GM20431 (cell line): Measurements from ENCODE around the gene KCNQ5.

Source experiments
- in situ Hi-C: fragments of 300-500 bp; cut with MseI, MboI; formaldehyde crosslinking; loops from one replicate; pipeline ENCODE4 v1.15.0; 2020; ENCODE audit warnings: low sequenced_read_pairs; ENCODE audit not compliant: unreplicated experiment

Gene KCNQ5

GRCh38 chr6:72784071-72784470, 162.2 kb downstream of the KCNQ5 start:
- in situ Hi-C loops = no loop called here

GRCh38 chr6:72784581-72784980, 162.7 kb downstream of the KCNQ5 start:
- in situ Hi-C loops = no loop called here

- in situ Hi-C loops = no loop called here
These were observed 165.6 kb downstream of the KCNQ5 start for GRCh38 chr6:72787391-72788031.

- in situ Hi-C loops = no loop called here
These were observed 166.3 kb downstream of the KCNQ5 start for GRCh38 chr6:72788188-72788587.

GRCh38 chr6:72789145-72789544, 167.3 kb downstream of the KCNQ5 start:
- in situ Hi-C loops = no loop called here

DNA sequence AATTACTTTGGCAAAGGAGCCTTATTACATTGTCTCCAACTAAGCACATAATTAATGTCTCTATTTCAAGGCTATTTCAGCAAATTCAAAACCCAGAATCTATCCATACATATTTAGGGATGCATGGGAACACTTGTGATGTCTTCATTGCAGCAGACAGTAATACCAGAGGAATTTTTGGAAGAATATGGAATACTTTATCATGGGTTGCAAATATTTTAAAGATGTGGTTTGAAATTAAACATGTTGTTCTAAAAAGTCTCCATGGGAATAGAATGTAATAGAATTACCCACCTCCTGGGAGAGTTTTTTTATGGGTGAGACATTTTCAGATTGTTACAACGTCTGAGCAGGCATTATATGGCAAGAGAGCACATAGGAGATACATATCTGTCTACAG, 170.8 kb downstream of the KCNQ5 start:
- in situ Hi-C loops = no loop called here

- in situ Hi-C loops = no loop called here
These were observed 172.0 kb downstream of the KCNQ5 start for GRCh38 chr6:72793641-72794395.

DNA sequence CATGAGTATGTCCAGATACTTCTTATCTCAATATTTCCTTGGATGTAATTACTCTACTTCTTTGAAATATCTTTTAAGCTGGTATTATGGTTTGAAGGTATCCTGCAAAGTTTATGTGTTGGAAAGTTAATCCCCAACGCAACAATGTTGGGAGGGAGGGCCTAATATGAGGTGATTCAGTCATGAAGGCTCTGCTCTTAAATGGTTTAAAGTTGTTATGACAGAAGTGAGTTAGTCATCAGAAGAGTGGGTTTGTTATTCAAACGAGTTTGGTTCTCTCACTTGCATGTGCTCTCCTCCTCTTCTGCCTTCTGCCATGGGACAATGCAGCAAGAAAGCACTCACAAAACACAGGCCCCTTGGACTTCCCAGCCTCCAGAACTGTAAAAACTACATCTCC, 176.3 kb downstream of the KCNQ5 start:
- in situ Hi-C loops = no loop called here

DNA sequence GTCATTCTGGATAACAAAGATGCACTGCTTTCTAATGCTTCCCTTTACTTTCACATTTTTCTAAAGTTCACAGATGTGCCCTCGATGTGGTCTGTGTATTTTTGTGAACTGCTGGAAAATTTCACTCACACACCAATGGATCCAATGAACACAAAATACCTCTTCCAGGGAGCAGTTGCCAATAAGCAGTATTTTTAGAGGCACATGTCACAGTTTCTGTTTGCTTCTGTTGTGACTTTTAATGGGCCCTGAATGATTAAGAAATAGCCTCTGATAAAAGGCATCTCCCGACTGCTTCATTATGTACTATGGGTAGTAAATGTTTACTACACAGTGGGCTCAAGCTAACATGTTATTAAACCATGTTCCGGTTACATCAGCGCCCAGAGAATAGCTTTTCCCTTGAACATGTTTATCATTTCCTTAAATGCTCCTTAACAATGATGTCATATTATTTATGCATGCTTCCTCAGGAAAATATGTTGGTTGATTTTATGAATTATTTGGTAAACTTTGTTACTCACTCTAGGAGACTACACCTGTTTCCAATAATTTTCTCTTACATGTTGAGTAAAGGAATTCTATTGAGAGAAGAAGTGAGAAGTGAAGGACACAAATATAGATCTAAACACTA, 188.0 kb downstream of the KCNQ5 start:
- in situ Hi-C loops = no loop called here

DNA sequence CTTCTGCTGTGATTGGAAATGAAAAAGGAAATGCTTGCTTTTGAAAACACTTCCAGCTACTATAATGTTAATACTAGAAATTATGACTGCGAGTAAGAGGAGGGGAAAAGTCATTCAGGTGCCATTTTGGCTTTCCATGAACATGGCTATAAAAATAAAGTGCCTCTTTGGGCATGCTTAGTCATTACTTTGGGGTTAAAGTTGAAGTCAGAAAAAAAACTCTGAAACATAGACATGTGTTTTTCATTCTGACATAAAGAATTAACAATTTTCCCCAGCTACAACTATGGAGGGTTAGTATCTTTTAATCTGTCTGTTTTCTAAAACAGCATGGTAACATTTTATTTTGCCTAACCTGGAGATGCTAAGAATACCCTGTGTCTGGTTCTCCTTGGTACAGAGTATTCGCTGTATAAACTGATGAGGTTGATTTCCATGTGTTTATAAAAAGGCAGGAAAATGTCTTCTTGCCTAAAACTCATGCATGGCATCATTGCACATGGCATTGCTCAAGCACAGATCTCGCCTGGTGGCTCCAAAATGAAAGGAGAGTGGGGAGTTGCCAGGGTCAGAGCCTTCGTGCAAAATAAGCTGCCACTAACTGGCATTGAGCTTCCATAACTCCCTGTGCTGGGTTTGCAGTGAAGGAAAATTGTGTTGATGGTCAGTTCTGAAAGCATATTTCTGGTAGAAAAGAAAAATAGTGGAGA, 188.9 kb downstream of the KCNQ5 start:
- in situ Hi-C loops = no loop called here

DNA sequence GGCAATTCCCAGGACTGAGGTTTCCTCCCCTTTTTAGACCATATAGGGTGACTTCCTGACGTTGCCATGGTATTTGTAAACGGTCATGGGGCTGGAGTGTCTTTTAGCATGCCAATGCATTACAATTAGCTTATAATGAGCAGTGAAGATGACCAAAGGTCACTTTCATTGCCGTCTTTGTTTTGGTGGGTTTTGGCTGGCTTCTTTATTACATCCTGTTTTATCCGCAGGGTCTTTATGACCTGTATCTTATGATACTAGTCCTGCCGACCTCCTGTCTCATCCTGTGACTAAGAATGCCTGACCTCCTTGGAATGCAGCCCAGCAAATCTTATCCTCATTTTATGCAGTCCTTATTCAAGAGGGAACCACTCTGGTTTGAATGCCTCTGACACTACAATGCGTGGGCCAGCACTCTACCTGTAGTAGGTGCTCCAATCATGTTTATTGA, 190.1 kb downstream of the KCNQ5 start:
- in situ Hi-C loops = no loop called here

GRCh38 chr6:72813807-72814596, 192.1 kb downstream of the KCNQ5 start:
- in situ Hi-C loops = no loop called here

GRCh38 chr6:72816022-72816421, 194.2 kb downstream of the KCNQ5 start:
- in situ Hi-C loops = no loop called here

DNA sequence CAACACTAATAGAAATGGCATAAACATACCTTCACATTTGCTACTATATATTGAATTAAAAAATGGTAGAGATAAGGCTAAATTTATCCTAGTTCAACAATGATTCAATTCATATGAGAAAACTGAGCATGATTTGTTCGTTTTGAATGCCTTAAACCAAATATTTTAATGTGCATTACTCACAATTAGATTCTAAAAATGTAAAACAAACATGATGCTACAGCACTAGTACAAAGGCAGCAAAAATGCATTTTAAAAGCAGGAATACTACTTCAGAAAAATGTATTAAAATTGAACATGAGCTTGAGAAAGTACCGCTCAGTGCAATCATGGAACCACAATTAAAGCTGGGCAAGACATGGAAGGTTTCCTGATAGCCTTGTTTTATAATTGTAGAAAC, 195.3 kb downstream of the KCNQ5 start:
- in situ Hi-C loops = no loop called here

GRCh38 chr6:72819609-72820008, 197.7 kb downstream of the KCNQ5 start:
- in situ Hi-C loops = no loop called here

- in situ Hi-C loops = no loop called here
These were observed 198.3 kb downstream of the KCNQ5 start for GRCh38 chr6:72820153-72820552.

- in situ Hi-C loops = no loop called here
These were observed 199.0 kb downstream of the KCNQ5 start for GRCh38 chr6:72820906-72821305.

- in situ Hi-C loops = no loop called here
These were observed 200.2 kb downstream of the KCNQ5 start for GRCh38 chr6:72822023-72822422.

GRCh38 chr6:72822691-72823090, 200.8 kb downstream of the KCNQ5 start:
- in situ Hi-C loops = no loop called here

GRCh38 chr6:72824833-72825232, 203.0 kb downstream of the KCNQ5 start:
- in situ Hi-C loops = no loop called here
